ENCODE measurements around the gene FAM219A. TPM values are rescaled to one million over a fixed set of nuclear protein-coding genes. Genes with fewer than 3 reads are reported as not detected.

Gene FAM219A
- total RNA-seq, 1 donor from 2014 or later = 4.6 TPM

Small RNAs within 50 kb of the gene (small RNA-seq; reads per million reads assigned to genes)
- gene RF00019 (ENCODE audit: low replicate concordance) (not detected), gene RN7SKP24 (ENCODE audit: low replicate concordance) (not detected)

Other genes starting within 250 kb of the FAM219A start
- gene KIF24, start 129.3 kb downstream of the FAM219A start, total RNA-seq = 2.6 TPM
- 17.3 TPM for gene NUDT2, start 129.0 kb downstream of the FAM219A start, total RNA-seq
- gene MYORG, start 81.7 kb downstream of the FAM219A start, total RNA-seq = 2.6 TPM
- 0.20 TPM for gene DNAI1, start 235 bp upstream of the FAM219A start, total RNA-seq
- 3.3 TPM for gene ENHO, start 64.4 kb upstream of the FAM219A start, total RNA-seq
- gene CNTFR, start 131.2 kb upstream of the FAM219A start, total RNA-seq = 7.5 TPM
- gene RPP25L, start 153.5 kb upstream of the FAM219A start, total RNA-seq = 10.4 TPM
- 60.6 TPM for gene DCTN3, start 161.9 kb upstream of the FAM219A start, total RNA-seq
- gene ARID3C, start 170.5 kb upstream of the FAM219A start, total RNA-seq = not detected
- 26.1 TPM for gene SIGMAR1, start 179.2 kb upstream of the FAM219A start, total RNA-seq
- 44.2 TPM for gene GALT, start 188.1 kb upstream of the FAM219A start, total RNA-seq
- 77.3 TPM for gene IL11RA, start 193.6 kb upstream of the FAM219A start, total RNA-seq
- gene CCL27, start 204.1 kb upstream of the FAM219A start, total RNA-seq = 7.6 TPM
- 0.39 TPM for gene CCL19, start 232.7 kb upstream of the FAM219A start, total RNA-seq

All from skin of body (tissue), 2 donors.